Measurements from ENCODE around the gene SLC35E3. TPM values are rescaled to one million over a fixed set of nuclear protein-coding genes. Genes with fewer than 3 reads are reported as not detected.

Gene SLC35E3
- total RNA-seq, 4 donors from 2014 or later, result 2.8 to 6.9 (median 3.7) TPM

- ATAC-seq (ENCODE audit: low FRiP score) (peak; percentile 75), DNase-seq (ENCODE audit: low spot score) (no peak)
- TF ChIP-seq CTCF (IDR thresholded peaks at IDR 0.05), result no peak
Measured at GRCh38 chr12:68746572-68747180, 700 bp downstream of the SLC35E3 start.

GRCh38 chr12:68749443-68749842 is 3.5 kb downstream of the SLC35E3 start:
- DNase-seq (ENCODE audit: low spot score) (no peak), ATAC-seq (ENCODE audit: low FRiP score) (no peak)
- TF ChIP-seq CTCF (IDR thresholded peaks at IDR 0.05), result no peak

GRCh38 chr12:68749861-68750260 is 3.9 kb downstream of the SLC35E3 start:
- no peak for TF ChIP-seq CTCF (IDR thresholded peaks at IDR 0.05)
- no peak for ATAC-seq (ENCODE audit: low FRiP score)
- DNase-seq (ENCODE audit: low spot score), result no peak

- no peak for TF ChIP-seq CTCF (IDR thresholded peaks at IDR 0.05)
- ATAC-seq (ENCODE audit: low FRiP score) (no peak), DNase-seq (ENCODE audit: low spot score) (no peak)
Measured at GRCh38 chr12:68750506-68750905, 4.5 kb downstream of the SLC35E3 start.

- ATAC-seq (ENCODE audit: low FRiP score) (no peak), DNase-seq (ENCODE audit: low spot score) (no peak)
- no peak for TF ChIP-seq CTCF (IDR thresholded peaks at IDR 0.05)
Measured at GRCh38 chr12:68755536-68756243, 9.7 kb downstream of the SLC35E3 start.

GRCh38 chr12:68759852-68760251 is 13.9 kb downstream of the SLC35E3 start:
- ATAC-seq (ENCODE audit: low FRiP score), result no peak
- TF ChIP-seq CTCF (IDR thresholded peaks at IDR 0.05), result no peak
- no peak for DNase-seq (ENCODE audit: low spot score)

Measured in omental fat pad (tissue), 4 donors.